GM12878 (cell line): ENCODE measurements around the gene CYYR1.

ENCODE experiments used
- CHD2 ChIP-seq: IDR thresholded peaks from 2 replicates; pipeline ENCODE4 v1.6.1; 2011; ENCODE audit warnings: low read depth, low read length, improper control_type of control experiment, borderline replicate concordance
- RCOR1 ChIP-seq: conservative IDR thresholded peaks from 2 replicates; pipeline ENCODE4 v1.6.1; 2012; ENCODE audit warnings: low read depth, low read length, improper control_type of control experiment
- SIN3A ChIP-seq: IDR thresholded peaks from 2 replicates; pipeline ENCODE4 v1.6.1; 2012; ENCODE audit warnings: low read depth, low read length, improper control_type of control experiment
- SMARCA5 ChIP-seq: fragments of 450-650 bp; IDR thresholded peaks from 2 replicates; pipeline ENCODE4 v1.6.1; 2017; ENCODE audit warnings: mild to moderate bottlenecking
- SMC3 ChIP-seq: IDR thresholded peaks from 2 replicates; pipeline ENCODE4 v1.6.1; 2011; ENCODE audit warnings: low read length, improper control_type of control experiment, borderline replicate concordance
- TF ChIP-seq, protein P1 (sequence below): fragments of 150-350 bp; IDR thresholded peaks from 2 replicates; pipeline ENCODE4 v1.6.1; 2016; ENCODE audit warnings: low read depth, low read length
- TF ChIP-seq, protein P2 (sequence below): fragments of 450-650 bp; formaldehyde crosslinking; IDR thresholded peaks from 2 replicates; pipeline ENCODE4 v1.5.0; 2022; ENCODE audit warnings: mild to moderate bottlenecking, missing genetic modification characterization

DNA sequence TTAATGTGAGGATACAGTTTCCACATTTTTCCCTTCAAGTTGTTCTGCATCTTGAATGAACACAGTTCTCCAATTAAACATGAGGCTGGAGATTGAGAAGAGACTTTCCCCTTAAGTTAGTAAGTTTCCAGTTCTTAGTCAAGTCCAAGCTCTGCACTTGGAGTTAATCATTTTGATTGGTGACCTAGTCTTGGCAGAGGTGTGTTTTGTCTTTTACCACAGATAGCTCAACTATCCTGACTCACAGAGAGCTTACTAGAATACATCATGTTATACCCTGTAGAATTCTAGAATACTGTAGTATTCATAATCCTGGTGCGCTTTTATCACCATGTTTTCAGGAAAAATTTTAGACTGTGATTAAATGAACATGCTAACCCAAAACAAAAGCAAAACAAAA lies 129.2 kb downstream of the CYYR1 start:
- TF ChIP-seq, protein P1, sequence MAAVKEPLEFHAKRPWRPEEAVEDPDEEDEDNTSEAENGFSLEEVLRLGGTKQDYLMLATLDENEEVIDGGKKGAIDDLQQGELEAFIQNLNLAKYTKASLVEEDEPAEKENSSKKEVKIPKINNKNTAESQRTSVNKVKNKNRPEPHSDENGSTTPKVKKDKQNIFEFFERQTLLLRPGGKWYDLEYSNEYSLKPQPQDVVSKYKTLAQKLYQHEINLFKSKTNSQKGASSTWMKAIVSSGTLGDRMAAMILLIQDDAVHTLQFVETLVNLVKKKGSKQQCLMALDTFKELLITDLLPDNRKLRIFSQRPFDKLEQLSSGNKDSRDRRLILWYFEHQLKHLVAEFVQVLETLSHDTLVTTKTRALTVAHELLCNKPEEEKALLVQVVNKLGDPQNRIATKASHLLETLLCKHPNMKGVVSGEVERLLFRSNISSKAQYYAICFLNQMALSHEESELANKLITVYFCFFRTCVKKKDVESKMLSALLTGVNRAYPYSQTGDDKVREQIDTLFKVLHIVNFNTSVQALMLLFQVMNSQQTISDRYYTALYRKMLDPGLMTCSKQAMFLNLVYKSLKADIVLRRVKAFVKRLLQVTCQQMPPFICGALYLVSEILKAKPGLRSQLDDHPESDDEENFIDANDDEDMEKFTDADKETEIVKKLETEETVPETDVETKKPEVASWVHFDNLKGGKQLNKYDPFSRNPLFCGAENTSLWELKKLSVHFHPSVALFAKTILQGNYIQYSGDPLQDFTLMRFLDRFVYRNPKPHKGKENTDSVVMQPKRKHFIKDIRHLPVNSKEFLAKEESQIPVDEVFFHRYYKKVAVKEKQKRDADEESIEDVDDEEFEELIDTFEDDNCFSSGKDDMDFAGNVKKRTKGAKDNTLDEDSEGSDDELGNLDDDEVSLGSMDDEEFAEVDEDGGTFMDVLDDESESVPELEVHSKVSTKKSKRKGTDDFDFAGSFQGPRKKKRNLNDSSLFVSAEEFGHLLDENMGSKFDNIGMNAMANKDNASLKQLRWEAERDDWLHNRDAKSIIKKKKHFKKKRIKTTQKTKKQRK, result no peak
- TF ChIP-seq SMC3, result no peak
- TF ChIP-seq SMARCA5, result no peak
- TF ChIP-seq, protein P2, sequence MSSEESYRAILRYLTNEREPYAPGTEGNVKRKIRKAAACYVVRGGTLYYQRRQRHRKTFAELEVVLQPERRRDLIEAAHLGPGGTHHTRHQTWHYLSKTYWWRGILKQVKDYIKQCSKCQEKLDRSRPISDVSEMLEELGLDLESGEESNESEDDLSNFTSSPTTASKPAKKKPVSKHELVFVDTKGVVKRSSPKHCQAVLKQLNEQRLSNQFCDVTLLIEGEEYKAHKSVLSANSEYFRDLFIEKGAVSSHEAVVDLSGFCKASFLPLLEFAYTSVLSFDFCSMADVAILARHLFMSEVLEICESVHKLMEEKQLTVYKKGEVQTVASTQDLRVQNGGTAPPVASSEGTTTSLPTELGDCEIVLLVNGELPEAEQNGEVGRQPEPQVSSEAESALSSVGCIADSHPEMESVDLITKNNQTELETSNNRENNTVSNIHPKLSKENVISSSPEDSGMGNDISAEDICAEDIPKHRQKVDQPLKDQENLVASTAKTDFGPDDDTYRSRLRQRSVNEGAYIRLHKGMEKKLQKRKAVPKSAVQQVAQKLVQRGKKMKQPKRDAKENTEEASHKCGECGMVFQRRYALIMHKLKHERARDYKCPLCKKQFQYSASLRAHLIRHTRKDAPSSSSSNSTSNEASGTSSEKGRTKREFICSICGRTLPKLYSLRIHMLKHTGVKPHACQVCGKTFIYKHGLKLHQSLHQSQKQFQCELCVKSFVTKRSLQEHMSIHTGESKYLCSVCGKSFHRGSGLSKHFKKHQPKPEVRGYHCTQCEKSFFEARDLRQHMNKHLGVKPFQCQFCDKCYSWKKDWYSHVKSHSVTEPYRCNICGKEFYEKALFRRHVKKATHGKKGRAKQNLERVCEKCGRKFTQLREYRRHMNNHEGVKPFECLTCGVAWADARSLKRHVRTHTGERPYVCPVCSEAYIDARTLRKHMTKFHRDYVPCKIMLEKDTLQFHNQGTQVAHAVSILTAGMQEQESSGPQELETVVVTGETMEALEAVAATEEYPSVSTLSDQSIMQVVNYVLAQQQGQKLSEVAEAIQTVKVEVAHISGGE (CRISPR knock-in tag), result no peak
- no peak for TF ChIP-seq SIN3A
- no peak for TF ChIP-seq RCOR1
- TF ChIP-seq CHD2, result no peak
